HG03565 (cell line): ENCODE data around the gene FAM131B.
"Not testable (repeated sequence)": the region's sequence is repeated elsewhere in the genome, so short reads cannot be mapped to it uniquely, and the experiment has no call there.

Experiments used
- ATAC-seq: cut with Tn5 transposase; IDR thresholded peaks from one replicate; pipeline ENCODE4 v1.9.1; 2021; ENCODE audit warnings: mild to moderate bottlenecking, moderate library complexity; ENCODE audit not compliant: unreplicated experiment

The FAM131B gene

GRCh38 chr7:143362131-143363015 is at the start of gene FAM131B:
TSS of gene FAM131B (minus strand) at chr7:143362713. CDS start at chr7:143362603, 110 bp downstream.
- ATAC-seq, result no peak

GRCh38 chr7:143411976-143412708 is 49.6 kb upstream of the FAM131B start:
- ATAC-seq, result no peak

- ATAC-seq, result no peak
Measured at GRCh38 chr7:143410521-143411004, 48.0 kb upstream of the FAM131B start.

GRCh38 chr7:143408686-143409561 is 46.4 kb upstream of the FAM131B start, which contains the start of gene EPHA1:
TSS of gene EPHA1 (minus strand) at chr7:143408856. CDS start at chr7:143408805, 51 bp downstream.
- ATAC-seq, result no peak

GRCh38 chr7:143408252-143408685 is 45.8 kb upstream of the FAM131B start:
- no peak for ATAC-seq

GRCh38 chr7:143407287-143408251 is 45.1 kb upstream of the FAM131B start:
- ATAC-seq, result no peak

- no peak for ATAC-seq
Measured at GRCh38 chr7:143406002-143406357, 43.5 kb upstream of the FAM131B start.

GRCh38 chr7:143405173-143406001 is 42.9 kb upstream of the FAM131B start:
- no peak for ATAC-seq

GRCh38 chr7:143402233-143402632 is 39.7 kb upstream of the FAM131B start:
- ATAC-seq, result not testable (repeated sequence)

GRCh38 chr7:143401265-143401664 is 38.8 kb upstream of the FAM131B start:
- no peak for ATAC-seq

GRCh38 chr7:143399642-143400041 is 37.1 kb upstream of the FAM131B start:
- ATAC-seq, result no peak

- no peak for ATAC-seq
Measured at GRCh38 chr7:143399151-143399550, 36.6 kb upstream of the FAM131B start.

GRCh38 chr7:143398616-143399015 is 36.1 kb upstream of the FAM131B start:
- ATAC-seq, result no peak

GRCh38 chr7:143397710-143398530 is 35.4 kb upstream of the FAM131B start:
- no peak for ATAC-seq

- no peak for ATAC-seq
Measured at GRCh38 chr7:143396625-143397556, 34.4 kb upstream of the FAM131B start.

GRCh38 chr7:143396182-143396581 is 33.7 kb upstream of the FAM131B start:
- no peak for ATAC-seq
